SK-N-MC (cell line): ENCODE measurements around the gene ERCC3.

Experiments used
- EZH2 ChIP-seq: fragments of 200-600 bp; sonication (generic); IDR thresholded peaks from one replicate; pipeline ENCODE4 v1.6.1; 2017; ENCODE audit warnings: antibody characterized with exemption
- FOXP2 ChIP-seq: optimal IDR thresholded peaks from 2 replicates; pipeline ENCODE3; 2011; ENCODE audit warnings: mild to moderate bottlenecking, moderate library complexity; ENCODE audit not compliant: insufficient read depth; ENCODE audit errors: extremely low read length, control extremely low read depth
- POLR2AphosphoS5 ChIP-seq: IDR thresholded peaks from 2 replicates; pipeline ENCODE4 v1.6.1; 2012; ENCODE audit warnings: mild to moderate bottlenecking, low read depth, low read length, borderline replicate concordance

DNA sequence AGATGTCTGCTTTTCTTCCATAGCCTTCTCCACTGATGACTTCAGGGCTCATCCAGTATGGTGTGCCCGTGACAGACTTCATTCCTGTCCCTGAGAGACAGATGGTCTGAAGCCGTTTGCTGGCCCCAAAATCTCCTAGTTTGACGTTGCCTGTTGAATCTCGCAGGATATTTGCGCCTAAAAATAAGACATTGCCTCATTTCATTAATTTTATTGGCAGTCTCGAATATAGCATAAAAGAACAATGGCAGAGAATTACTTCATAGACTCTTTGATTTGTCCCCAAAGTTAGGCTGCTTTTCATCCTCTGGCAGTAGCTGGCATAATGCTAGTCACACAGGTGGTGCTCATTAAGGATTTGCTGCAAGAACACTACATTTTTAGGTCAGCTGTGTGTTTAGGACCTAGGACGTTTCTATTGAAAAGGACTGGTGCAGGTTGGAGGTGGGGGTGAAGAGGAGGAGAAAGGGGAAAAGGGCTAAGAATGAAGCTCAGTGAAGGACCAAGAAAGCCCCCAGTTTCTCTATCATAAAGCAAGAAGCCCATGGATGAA, 14.7 kb upstream of the ERCC3 start:
- no peak for TF ChIP-seq POLR2AphosphoS5
- no peak for TF ChIP-seq FOXP2
- no peak for TF ChIP-seq EZH2
